ENCODE measurements around the gene MT1X.

The MT1X gene

GRCh38 chr16:56681939-56682702, at the start of gene MT1X:
TSS of gene MT1X (plus strand) at chr16:56682470. CDS start at chr16:56682541, 71 bp downstream.
- peak; percentile 91 for DNase-seq

- no peak for DNase-seq
These were observed 49.4 kb upstream of the MT1X start for GRCh38 chr16:56632848-56633365.

GRCh38 chr16:56633535-56633934, 48.7 kb upstream of the MT1X start:
- DNase-seq: no peak

GRCh38 chr16:56634715-56635440, 47.4 kb upstream of the MT1X start:
- DNase-seq: no peak

GRCh38 chr16:56635441-56635967, 46.8 kb upstream of the MT1X start:
- no peak for DNase-seq

- no peak for DNase-seq
These were observed 45.5 kb upstream of the MT1X start for GRCh38 chr16:56636616-56637413.

- DNase-seq: peak; percentile 62
These were observed 44.2 kb upstream of the MT1X start, which contains the start of gene MT1A for GRCh38 chr16:56637814-56638750. TSS of gene MT1A (plus strand) at chr16:56638666. CDS start at chr16:56638739, 73 bp downstream.

GRCh38 chr16:56639045-56639444, 43.2 kb upstream of the MT1X start:
- no peak for DNase-seq

- DNase-seq: no peak
These were observed 42.2 kb upstream of the MT1X start for GRCh38 chr16:56640076-56640475.

GRCh38 chr16:56641166-56641565, 41.1 kb upstream of the MT1X start:
- DNase-seq: no peak

- no peak for DNase-seq
These were observed 39.0 kb upstream of the MT1X start for GRCh38 chr16:56643080-56643778.

GRCh38 chr16:56643833-56644232, 38.4 kb upstream of the MT1X start:
- no peak for DNase-seq

- DNase-seq: no peak
These were observed 37.0 kb upstream of the MT1X start for GRCh38 chr16:56645311-56645710.

- no peak for DNase-seq
These were observed 36.4 kb upstream of the MT1X start for GRCh38 chr16:56645838-56646237.

- no peak for DNase-seq
These were observed 34.4 kb upstream of the MT1X start for GRCh38 chr16:56647641-56648431.

- DNase-seq: no peak
These were observed 33.0 kb upstream of the MT1X start for GRCh38 chr16:56649271-56649670.

- no peak for DNase-seq
These were observed 32.5 kb upstream of the MT1X start for GRCh38 chr16:56649820-56650219.

GRCh38 chr16:56651586-56651985, 30.7 kb upstream of the MT1X start, which contains the start of gene MT1B:
TSS of gene MT1B (plus strand) at chr16:56651886. CDS start at chr16:56651954, 68 bp downstream.
- DNase-seq: no peak

GRCh38 chr16:56652600-56652999, 29.7 kb upstream of the MT1X start:
- no peak for DNase-seq

GRCh38 chr16:56653218-56653617, 29.1 kb upstream of the MT1X start:
- no peak for DNase-seq
